Testis (tissue), 2 donors: ENCODE results near the gene EIF5B.

Experiments used
- POLR2A ChIP-seq: fragments of 450-650 bp; IDR thresholded peaks from one replicate; pipeline ENCODE4 v1.6.1; 2017; ENCODE audit warnings: antibody characterized with exemption, mild to moderate bottlenecking, moderate library complexity
- TF ChIP-seq, protein P1 (sequence below), 3 experiments: fragments of 450-650 bp in 2 of 3; fragments of 200-600 bp in 1 of 3; sonication (generic) in 1 of 3; IDR thresholded peaks; one replicate each; pipeline ENCODE4 v1.5.1; 2016 to 2019; ENCODE audit warnings: antibody characterized with exemption in 3 of 3, mild to moderate bottlenecking in 2 of 3, moderate library complexity in 1 of 3

DNA sequence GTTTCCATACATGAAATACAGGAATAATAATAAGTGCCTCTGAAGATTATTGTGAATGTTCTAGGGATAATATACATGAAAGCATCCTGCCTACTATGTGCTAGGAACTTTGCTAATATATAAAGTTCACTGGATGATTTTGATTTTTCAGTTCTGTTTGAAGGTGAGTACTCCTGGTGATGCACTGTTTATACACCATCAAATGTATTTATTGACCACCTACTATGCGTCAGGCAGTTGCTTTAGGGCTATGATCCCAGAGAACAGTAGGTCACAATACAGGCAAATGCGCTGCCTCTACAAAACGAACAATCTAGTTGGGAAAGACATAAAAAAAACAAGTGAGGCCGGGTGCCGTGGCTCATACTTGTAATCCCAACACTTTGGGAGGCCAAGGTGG is 11.8 kb upstream of the EIF5B start:
- TF ChIP-seq, protein P1, sequence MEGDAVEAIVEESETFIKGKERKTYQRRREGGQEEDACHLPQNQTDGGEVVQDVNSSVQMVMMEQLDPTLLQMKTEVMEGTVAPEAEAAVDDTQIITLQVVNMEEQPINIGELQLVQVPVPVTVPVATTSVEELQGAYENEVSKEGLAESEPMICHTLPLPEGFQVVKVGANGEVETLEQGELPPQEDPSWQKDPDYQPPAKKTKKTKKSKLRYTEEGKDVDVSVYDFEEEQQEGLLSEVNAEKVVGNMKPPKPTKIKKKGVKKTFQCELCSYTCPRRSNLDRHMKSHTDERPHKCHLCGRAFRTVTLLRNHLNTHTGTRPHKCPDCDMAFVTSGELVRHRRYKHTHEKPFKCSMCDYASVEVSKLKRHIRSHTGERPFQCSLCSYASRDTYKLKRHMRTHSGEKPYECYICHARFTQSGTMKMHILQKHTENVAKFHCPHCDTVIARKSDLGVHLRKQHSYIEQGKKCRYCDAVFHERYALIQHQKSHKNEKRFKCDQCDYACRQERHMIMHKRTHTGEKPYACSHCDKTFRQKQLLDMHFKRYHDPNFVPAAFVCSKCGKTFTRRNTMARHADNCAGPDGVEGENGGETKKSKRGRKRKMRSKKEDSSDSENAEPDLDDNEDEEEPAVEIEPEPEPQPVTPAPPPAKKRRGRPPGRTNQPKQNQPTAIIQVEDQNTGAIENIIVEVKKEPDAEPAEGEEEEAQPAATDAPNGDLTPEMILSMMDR (IDR thresholded peaks at IDR 0.05) = no peak
- no peak for TF ChIP-seq POLR2A
